Measurements from ENCODE around the gene MDM4.
A peak's percentile ranks its signal among the peaks of the same experiment; 100 is the strongest.
"Not testable (repeated sequence)": the region's sequence is repeated elsewhere in the genome, so short reads cannot be mapped to it uniquely, and the experiment has no call there.

The MDM4 gene, protein sequence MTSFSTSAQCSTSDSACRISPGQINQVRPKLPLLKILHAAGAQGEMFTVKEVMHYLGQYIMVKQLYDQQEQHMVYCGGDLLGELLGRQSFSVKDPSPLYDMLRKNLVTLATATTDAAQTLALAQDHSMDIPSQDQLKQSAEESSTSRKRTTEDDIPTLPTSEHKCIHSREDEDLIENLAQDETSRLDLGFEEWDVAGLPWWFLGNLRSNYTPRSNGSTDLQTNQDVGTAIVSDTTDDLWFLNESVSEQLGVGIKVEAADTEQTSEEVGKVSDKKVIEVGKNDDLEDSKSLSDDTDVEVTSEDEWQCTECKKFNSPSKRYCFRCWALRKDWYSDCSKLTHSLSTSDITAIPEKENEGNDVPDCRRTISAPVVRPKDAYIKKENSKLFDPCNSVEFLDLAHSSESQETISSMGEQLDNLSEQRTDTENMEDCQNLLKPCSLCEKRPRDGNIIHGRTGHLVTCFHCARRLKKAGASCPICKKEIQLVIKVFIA

GRCh38 chr1:204516180-204516879, at the start of gene MDM4:
Gene MDM4 (plus strand): TSS chr1:204516406. CDS start chr1:204525519, 9,113 bp downstream.
- peak; percentile 95 for DNase-seq (ENCODE audit: low spot score)

DNA sequence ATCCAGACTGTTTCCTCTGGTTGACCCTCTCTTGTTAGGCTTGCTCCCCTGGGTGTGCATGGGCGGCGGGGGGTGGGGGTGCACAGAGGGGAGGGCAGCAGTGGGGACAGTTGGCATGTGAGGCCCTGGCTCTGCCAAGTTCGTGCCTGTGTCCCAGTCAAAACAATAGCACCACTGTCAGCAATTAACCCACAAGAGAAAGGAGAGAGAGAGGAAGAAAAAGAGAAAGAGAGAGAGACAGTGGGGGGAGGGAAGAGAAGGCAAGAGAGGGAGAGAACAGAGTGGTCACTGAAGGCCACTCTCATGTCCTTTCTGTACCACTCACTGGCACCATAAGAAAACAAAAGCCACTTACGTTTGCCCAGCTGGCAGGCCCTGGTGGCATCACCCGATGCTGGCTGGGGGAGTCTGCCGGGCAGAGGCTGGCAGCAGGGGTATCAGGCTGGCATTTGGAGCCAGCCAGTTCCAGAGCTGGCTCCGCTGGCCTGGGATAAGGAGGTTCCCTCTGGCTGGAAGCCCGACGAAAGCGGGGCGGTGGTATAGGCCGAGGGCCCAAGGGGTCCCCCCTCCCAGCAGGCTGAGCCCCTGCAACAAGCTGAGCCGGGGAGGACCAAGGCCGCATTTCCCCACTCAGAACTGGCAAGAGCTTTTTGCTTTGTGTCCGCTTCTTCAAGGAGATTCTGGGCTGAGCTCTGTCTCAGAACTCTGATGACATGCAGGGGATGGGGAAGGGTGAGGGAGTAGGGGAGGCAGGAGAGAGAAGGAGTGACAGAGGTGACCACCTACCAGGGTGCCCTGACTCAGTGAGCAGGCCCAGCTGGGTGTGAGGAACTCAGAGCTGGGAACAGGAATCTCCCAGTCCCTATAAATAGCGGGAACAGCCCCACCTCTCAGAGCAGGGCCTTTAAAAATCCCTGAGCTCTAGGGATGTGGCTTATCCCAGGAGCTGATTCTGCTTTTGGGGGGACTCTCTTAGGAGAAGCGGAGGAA, 49.5 kb upstream of the MDM4 start:
- no peak for DNase-seq (ENCODE audit: low spot score)

- DNase-seq (ENCODE audit: low spot score), result no peak
Measured at GRCh38 chr1:204468206-204468605, 48.0 kb upstream of the MDM4 start.

- no peak for DNase-seq (ENCODE audit: low spot score)
Measured at GRCh38 chr1:204468766-204469302, 47.4 kb upstream of the MDM4 start.

- no peak for DNase-seq (ENCODE audit: low spot score)
Measured at GRCh38 chr1:204469304-204469703, 46.9 kb upstream of the MDM4 start.

DNA sequence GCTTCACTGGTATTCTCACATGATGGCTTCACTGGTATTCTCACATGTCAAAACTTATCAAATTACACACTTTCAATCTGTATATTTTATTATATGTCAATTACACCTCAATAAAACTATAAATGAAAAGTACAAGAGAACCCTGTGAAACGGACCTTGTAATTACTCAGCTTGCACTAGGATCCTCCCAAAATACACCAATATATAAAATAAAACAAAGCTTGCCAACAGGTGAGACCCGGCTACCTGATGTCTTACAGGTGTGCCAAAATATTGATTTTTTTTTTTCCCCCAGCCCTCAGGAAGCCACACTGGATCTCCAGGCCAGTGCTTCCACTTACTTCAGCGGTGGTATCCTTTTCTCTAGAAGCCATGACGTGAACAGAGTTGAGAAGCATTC, 44.5 kb upstream of the MDM4 start:
- no peak for DNase-seq (ENCODE audit: low spot score)

GRCh38 chr1:204472660-204473059, 43.5 kb upstream of the MDM4 start:
- DNase-seq (ENCODE audit: low spot score), result no peak

DNA sequence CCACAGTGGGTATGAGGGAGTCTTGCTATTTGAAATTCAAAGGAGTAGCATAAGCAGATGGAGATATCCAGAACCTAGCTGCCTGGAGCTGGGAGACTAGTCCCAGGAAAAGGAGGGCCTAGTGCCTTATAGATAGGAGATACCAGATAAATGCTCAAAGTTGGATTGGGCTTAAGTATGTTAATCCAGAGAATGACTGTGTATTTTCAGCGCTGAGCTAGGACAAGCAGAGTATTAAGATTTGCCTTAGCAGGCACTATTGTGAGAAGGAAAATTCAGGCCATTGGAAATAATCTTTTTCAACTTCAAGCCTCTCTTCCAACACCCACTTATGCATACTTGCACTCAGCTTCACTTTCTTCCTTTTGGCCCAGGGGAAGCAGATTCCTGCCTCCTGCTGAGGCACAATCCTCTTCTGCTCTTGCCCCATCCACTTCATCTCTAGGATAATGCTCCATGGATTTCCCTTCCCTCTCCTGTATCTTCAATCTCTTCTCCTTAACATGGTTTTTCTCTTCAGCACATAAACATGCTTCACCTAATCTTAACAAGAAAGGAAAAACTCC, 42.7 kb upstream of the MDM4 start:
- DNase-seq (ENCODE audit: low spot score), result no peak

DNA sequence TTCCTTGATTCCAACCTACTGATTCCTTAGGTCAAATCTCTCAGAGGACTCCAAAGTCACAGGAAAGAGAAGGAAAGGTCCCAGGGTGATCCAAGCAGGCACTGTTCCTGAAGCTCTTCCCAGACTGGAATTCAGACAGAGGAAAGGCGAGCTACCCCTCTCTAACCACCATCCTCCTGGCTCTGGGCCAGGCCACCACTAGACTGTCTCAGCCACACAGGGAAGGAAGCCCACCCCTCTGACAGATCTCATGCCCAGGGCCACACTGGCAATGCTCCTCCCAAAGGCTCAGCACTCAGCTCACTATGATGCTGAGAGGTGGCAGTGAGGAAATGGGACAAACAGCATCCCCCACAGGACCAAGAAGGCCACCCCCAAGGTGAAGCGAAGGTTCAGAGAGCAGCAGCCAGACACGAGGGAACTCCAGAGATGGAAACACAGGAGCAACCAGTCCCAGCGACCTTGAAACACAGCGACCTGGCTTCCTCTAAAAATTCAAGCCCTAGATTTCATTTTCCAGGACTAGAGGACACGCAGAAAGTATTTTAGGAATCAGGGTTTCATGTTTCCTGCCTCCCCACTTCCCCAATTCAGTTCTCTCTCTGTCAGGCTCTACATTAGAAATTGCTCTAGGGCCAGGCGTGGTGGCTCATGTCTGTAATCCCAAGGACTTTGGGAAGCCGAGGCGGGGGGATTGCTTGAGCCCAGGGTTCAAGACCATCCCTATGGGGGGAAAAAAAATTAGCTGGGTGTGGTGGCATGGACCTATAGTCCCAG, 40.4 kb upstream of the MDM4 start:
- no peak for DNase-seq (ENCODE audit: low spot score)

- DNase-seq (ENCODE audit: low spot score), result no peak
Measured at GRCh38 chr1:204476563-204476962, 39.6 kb upstream of the MDM4 start.

DNA sequence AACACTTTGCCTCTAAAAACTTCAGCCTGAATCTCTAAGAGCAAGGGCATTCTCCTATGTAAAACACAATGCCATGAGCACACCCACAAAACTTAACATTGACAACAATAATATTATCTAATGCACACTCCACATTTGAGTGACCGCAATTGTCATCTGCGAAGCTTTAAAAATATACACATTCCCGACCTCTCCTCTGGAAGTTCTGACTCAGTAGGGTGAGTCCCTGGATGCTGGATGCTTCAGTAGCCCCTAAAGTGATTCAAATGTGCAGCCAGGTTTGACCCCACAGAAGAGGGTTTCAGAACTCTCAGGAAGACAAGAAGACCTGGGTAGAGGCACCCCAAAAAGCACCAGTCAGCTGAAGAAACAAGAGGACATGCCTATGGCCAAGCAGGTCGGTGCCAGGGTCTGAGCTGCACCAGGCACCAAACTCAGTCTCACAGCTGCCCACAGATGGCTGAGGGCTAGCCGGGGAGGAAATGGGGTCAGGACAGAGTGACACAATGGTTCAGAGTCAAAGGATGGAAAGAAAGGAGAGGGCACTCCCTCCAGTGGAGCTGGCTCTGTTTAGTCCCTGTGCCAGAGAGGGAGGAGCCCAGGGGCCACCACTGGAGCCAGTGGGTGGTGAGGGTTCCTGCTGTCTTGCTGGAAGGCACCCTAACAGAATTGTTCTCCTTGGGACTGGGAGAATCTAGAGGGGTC, 39.0 kb upstream of the MDM4 start:
- no peak for DNase-seq (ENCODE audit: low spot score)

DNA sequence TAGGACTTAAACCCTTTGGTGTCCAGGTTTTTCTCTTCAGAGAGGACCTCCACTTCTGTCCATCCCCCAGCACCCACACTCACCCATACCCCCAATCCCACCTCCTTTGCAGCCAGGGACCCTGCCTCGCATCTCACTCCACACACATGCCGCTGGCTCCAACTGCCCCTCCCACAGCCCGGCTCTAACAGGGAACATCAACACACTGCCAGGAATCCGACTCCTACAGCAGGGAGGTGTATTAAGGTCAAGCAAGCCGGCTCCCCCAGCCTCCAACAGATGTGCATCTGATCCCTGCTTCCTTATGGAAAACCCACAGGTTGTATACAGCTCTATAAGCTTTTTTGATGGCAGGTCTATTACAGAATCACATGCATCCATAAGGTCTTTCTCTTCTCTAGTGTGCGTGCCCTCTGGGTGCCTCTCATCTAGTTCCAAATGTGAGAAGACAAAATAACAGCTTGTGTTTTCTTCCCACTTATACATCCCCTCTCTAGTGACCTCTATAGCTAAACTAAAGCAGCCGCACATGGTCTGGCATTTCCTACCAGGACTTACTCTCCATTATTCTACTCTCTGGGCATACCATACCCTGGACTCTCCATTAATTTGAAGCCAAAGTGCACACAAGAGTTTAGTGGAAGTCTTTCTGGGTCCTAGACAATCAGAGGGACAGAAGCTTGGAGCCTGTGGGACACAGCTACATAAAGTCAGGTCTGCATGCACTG, 37.9 kb upstream of the MDM4 start:
- DNase-seq (ENCODE audit: low spot score), result no peak

DNA sequence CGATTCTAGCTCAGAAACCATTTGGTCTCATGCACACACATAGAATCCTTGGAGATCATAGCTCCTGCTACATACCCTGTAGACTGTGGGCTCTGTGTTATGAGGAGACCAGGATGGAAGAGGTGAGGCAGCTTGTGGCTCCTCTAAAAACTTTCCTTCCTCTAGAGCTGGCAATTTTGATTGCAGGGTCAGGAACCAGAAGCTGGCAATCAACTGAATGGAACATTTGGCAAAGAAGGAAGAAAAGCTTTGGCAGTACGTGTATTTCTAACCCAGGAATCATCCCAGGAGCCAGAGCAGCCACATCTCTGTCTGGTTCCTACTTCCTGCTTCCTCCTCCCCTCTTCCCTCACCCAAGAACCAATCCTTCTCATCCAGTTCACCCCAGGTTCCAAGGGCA, 37.3 kb upstream of the MDM4 start:
- DNase-seq (ENCODE audit: low spot score), result no peak

DNA sequence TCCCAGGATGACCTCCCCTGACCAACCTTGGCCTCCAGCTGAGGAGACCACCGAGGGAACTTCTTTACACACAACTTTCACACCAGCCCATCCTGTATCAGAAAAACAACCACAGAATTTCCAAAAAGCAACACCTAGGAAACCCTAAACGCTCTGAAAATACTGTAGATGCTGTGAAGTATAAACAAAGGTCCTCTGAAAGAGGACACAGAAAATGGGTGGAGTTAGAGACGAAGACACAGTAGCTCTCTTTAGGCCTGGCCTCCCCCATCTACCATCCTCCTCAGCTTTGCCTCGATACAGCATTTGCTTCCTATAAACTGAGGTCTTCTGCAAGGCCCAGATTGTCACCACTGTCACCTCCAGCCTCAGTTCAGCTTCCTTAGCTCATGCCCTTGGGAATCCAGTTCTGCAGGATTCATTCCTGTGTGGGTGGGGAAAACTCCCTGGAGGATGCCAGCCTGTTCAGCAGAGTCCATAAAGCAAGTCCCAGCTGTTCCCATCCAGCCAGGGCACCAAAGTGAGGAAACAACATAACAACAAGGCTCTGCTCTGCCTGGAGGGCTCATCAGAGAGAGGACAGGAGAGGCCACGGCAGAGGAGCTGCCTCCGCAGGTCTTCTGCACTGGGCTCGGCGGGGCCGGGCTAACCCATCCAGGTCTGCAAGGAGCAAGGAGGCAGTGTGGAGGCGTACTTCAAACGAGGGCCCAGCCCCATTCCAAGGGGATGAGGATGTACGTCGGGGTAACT, 36.6 kb upstream of the MDM4 start:
- DNase-seq (ENCODE audit: low spot score), result no peak

DNA sequence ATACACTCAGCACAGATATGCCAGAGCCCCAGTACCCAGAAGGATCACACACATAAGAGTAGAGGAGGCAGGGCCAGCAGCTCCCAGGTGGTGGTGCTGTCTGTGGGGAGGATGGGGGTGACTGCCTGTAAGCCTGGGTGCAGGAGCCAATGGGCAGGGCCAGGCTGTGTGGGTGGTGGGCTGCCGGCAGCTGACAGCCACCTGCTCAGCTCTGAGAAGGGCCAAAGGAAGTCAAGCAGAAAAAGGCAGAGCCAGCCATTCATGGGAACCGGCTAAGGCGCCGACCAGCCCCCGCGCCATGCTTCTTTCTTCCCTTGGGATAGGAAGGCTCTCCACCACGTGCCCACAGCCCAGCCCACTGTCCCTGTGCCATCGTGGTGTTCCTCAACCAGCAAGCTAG, 35.7 kb upstream of the MDM4 start:
- DNase-seq (ENCODE audit: low spot score), result no peak

DNA sequence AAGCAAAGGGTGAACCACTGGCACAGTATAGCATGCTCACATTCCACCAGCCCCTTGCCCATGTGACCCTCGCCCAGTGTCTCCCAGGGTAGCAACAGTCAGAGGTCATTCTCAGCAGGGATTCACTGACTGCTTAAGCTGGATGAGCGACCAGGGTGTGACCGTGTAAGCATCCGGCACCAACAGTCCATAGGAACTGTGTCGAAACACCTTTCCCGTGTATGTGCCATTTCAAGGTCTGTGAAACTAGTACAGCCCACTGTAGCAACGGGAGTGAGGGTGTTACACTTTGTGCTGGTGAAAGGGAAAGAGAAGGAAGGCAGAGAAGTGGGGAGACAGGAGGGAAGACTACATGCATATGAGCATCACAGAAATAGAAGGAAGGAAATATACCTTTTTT, 32.4 kb upstream of the MDM4 start:
- DNase-seq (ENCODE audit: low spot score), result no peak

DNA sequence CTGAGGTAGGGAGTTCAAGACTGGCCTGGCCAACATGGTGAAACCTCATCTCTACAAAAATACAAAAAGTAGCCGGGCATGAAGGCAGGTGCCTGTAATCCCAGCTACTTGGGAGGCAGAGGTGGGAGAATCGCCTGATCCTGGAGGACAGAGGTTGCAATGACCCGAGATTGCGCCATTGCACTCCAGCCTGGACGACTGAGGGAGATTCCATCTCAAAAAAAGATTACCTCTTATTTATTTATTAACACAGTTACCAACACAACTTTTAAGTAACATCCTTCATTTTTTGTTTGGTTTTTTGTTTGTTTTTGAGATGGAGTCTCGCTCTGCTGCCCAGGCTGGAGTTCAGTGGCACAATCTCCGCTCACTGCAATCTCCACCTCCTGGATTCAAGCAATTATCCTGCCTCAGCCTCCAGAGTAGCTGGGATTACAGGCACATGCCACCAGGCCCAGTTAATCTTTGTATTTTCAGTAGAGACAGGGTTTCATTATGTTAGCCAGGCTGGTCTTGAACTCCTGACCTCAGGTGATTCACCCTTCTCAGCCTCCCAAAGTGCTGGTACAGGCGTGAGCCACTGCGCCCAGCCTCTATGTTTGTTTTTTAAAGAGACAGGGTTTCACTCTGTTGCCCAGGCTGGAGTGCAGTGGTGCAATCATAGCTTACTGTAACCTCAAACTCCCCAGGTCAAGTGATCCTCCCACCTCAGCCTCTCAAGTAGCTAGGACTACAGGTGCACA, 29.5 kb upstream of the MDM4 start:
- DNase-seq (ENCODE audit: low spot score), result not testable (repeated sequence)

GRCh38 chr1:204487256-204487615, 29.0 kb upstream of the MDM4 start:
- no peak for DNase-seq (ENCODE audit: low spot score)

Data from LoVo (cell line).